HG02970 (cell line): ENCODE data around the gene LCE2B.
"Not testable (repeated sequence)": the region's sequence is repeated elsewhere in the genome, so short reads cannot be mapped to it uniquely, and the experiment has no call there.

Experiments used
- ATAC-seq: cut with Tn5 transposase; IDR thresholded peaks from one replicate; pipeline ENCODE4 v1.9.1; 2021; ENCODE audit warnings: mild to moderate bottlenecking, moderate library complexity, moderate number of reproducible peaks; ENCODE audit not compliant: unreplicated experiment, low FRiP score

The LCE2B gene, protein sequence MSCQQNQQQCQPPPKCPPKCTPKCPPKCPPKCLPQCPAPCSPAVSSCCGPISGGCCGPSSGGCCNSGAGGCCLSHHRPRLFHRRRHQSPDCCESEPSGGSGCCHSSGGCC

GRCh38 chr1:152685823-152686222 is at the start of gene LCE2B:
Gene LCE2B (plus strand): TSS chr1:152686123. CDS start chr1:152686844, 721 bp downstream.
- not testable (repeated sequence) for ATAC-seq

DNA sequence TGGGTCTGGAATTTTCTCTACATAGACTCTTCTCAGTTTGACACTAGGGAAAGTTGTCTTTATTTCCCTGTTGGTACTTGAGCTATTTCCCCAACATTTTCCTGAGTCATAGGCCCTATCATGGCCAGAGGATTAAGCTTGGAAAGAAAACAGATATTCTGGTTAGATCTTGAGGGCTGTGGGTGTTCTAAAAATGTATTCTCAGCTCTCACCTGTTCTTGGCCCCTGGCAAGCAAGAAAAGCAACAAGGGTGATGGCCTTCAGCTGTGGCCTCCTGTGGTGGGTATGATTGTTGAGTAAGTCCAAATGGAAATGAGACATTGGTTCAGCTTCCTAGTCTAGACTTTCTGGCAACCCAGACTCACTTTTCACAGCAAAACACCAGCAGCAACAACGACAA is 45.6 kb upstream of the LCE2B start:
- ATAC-seq = no peak

DNA sequence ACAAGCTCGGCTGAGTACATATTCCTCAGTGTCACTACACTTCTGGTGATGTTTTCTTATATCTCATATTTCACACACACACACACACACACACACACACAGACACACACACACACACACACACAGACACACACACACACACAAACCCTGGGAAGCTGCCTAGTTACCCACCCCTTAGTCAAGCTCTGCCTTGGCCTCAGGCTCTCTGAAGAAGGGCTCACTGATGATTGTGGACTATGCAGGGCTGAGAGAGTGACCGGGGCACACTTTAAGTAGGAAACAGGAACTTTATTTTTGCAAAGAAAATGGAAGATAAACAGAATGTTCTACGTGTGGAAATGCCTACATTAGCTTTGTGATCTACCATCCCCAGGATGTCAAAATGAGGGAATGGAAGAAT is 42.0 kb upstream of the LCE2B start:
- ATAC-seq = no peak

DNA sequence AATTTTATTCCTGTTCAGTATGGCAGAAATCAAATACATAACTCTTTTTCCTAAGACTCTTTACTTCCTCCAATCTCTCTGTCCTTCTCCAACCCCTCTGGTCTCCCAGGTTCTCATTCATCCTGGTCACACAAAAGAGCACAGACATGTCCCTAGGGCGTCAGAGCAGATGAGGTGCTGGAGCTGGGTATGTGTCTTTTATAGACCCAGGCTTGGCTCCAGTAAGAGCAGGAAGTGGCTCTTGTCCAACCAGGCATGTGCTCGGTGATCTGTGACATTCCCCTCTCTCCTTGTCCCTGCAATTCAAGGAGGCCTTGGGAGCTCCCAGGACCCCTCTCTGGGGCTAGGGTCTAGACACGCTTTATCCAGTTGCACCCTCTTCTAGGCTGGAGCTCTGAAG is 40.8 kb upstream of the LCE2B start:
- no peak for ATAC-seq

GRCh38 chr1:152646656-152647055 is 39.3 kb upstream of the LCE2B start:
- no peak for ATAC-seq

GRCh38 chr1:152654110-152654509 is 31.8 kb upstream of the LCE2B start:
- no peak for ATAC-seq

DNA sequence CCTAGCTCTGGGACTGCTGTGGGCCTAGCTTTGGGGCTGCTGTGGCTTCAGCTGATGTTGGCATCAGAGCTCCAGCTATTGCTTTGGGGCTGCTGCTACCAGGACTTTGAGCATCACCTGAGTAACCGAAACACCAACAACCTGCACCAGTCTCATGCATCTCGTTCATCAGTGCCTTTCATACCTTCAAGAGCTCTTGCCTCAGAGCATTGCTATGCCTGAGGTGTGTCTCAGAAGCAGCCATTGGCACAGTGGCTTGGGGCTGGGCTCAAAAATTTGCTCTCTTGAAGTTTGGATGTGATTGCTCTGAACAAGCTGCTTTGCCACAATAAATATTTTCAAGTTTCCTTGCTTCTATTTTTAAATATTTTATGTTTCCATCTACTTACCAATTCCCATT is 29.5 kb upstream of the LCE2B start:
- no peak for ATAC-seq

- ATAC-seq = no peak
Measured at GRCh38 chr1:152657677-152658076, 28.2 kb upstream of the LCE2B start.

DNA sequence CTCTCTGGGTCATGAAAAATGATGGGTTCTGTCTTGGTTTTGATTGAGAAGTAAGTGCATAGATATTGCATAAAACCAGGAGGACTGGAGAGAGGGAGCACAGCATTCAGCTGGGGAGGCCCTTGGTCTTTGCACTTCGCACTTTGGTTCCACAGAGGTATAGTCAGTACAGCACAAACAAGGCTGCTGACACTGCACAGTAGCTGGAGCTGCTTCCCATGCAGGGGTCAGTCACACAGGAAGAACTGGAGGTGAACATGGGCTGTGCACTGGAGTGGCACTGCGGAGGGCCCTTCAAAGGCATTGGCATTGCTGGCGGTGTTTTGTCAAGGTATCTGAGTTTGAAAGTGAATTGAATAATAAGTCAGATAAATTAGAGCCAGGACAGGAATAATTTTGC is 27.3 kb upstream of the LCE2B start:
- ATAC-seq = no peak

DNA sequence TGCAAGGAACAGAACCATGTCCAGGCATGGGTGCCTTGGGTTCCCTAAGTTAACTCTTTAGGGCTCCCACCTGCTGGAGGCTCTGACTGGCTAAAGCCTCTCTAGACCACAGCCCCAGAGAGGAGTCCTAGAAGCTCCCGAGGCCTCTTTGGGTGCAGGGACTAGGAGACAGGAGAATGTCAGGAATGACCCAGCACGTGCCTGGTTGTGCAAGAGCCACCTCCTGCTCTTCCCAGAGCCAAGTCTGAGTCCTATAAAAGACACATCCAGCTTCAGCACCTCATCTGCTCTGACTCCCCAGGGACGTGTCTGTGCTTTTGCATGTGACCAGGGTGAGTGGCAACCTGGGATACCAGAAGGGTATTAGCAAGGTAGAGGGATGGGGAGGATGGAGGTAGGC is 22.8 kb upstream of the LCE2B start, which contains the start of gene LCE2D:
TSS of gene LCE2D (plus strand) at position 283 of the 400 bp plus-strand sequence. CDS start 726 bp downstream, outside the sequence.
- ATAC-seq = no peak

GRCh38 chr1:152666171-152666570 is 19.8 kb upstream of the LCE2B start:
- not testable (repeated sequence) for ATAC-seq

DNA sequence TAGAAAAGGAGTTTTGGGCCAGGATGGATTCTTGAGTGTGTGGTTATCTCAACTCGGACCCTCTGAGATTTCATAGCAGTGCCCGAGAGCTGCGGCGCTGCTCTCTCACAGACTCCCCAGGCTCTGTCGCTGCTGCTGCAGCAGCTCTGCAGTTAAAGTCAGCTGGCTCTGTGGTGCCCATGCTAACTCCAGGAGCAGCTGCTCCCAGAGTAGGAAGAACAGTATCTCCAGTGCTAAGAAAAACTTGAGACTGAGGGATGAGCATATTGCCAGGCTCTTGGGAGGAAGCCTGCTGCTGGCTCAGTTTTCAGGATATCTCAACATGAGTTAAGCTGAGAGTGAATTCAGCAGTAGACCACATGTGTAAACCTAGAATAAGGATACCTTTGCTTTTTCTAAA is 18.3 kb upstream of the LCE2B start:
- no peak for ATAC-seq

GRCh38 chr1:152673016-152673415 is 12.9 kb upstream of the LCE2B start:
- ATAC-seq = no peak

- not testable (repeated sequence) for ATAC-seq
Measured at GRCh38 chr1:152674983-152675382, 10.9 kb upstream of the LCE2B start, which contains the start of gene LCE2C. Gene LCE2C (plus strand): TSS chr1:152675279. CDS start chr1:152676016, 737 bp downstream.

DNA sequence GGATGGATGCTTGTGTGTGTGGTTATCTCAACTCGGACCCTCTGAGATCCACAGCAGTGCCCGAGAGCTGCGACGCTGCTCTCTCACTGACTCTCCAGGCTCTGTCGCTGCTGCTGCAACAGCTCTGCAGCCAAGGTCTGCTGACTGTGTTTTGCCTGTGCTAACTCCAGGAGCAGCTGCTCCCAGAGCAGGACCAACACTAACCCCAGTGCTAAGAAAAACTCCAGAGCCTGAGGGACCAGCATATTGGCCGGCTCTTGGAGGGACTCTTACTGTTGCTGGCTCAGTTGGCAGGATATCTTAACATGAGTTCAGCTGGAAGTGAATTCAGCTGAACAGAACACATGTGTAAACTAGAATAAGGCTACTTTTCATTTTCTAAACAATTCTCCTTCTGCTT is 6.5 kb upstream of the LCE2B start:
- no peak for ATAC-seq

- no peak for ATAC-seq
Measured at GRCh38 chr1:152681616-152682015, 4.3 kb upstream of the LCE2B start.

DNA sequence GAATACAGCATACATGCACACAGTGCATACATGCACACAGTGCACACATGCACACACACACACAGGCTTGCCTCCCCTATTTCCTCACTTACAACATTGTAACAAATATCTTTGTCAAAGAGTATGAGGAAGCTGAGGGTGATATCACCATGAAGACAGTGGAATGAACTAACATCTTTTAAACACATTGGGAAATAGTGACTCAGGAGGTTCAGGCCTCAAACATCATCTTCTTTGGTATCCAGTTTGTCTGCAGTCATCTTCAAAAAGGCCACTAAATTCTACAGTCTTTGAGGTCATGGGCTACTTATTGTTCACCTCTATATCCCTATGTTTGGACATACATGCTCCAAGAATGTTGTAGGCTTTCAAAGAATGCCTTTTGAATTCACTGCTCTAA is 2.1 kb upstream of the LCE2B start:
- no peak for ATAC-seq

DNA sequence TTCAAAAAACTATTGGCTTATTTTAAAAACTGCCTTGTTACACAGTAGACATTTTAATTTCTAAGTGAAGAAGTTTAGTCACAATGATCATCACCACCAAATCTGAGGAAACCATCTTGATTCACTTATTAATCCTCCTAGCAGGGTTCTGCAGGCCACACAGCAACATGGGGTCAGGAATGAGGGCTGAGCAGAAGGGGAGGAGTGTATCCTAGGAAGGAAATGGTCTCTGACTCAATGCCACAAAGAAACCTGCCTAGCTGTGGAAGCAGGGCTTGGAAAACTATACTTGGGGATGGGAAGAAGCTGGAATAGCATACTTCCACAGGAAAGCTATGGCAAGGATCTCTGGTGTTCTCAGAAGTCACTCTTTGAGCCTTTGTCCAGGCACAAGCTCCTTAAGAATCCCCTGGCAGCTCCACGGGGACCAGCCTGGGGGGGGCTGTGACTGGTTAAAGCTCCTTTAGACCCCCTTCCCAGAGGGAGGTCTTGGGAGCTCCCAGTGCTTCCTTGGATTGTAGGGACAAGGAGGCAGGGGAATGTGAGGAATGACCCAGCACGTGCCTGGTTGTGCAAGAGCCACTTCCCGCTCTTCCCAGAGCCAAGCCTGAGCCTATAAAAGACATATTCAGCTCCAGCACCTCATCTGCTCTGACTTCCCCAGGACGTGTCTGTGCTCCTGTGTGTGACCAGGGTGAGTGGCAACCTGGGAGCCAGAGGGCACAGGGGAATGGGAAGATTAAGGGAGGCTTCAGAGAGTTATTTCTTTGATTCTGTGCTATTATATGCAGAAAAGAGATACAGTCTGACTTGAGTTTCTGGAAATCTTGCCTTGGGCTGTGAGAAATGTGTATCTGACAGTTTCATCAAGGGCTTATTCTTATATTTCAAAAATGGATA is 12.0 kb downstream of the LCE2B start, which contains the start of gene LCE2A:
TSS of gene LCE2A (plus strand) at position 645 of the 900 bp plus-strand sequence. CDS start 557 bp downstream, outside the sequence.
- no peak for ATAC-seq

DNA sequence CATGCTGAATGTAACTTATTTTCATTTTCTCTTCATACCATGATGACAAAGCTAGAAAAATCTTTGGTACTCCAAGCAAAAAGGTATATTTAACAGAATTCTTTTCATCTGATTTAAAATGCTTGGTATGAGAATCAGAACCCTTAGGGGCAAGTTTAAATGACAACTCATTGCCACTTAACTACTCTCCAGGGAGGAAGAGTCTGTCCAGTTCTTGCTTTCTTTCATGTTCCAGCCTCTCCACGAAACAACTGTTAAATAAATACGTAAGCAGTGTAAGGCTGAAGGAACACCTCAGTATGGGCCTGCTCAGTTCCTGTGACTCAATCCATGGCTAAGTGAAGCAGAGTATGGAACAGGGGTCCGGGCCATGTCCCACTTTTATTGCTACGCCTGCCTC is 13.8 kb downstream of the LCE2B start:
- ATAC-seq = no peak

DNA sequence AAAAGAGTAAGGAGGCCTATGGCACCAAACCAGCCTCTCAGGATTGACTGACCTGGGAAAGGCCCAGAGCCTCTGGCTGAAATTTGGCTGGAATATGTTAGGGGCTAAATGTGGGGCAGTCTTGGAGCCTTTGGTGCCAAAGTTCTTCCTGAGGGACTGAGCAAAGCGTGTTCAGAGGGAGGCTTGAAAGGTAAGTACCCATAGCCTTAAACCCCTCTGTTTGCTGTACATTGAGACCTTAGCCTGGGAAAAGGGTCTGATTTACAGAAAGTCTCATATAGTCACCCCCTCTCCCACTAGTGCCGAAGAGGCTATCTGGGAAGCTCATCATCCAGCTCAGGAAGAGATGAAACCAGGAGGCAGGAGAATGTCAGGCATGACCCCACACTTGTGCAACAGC is 21.9 kb downstream of the LCE2B start, which contains the start of gene LCE4A:
TSS of gene LCE4A (plus strand) at position 301 of the 400 bp plus-strand sequence. CDS start 916 bp downstream, outside the sequence.
- no peak for ATAC-seq

DNA sequence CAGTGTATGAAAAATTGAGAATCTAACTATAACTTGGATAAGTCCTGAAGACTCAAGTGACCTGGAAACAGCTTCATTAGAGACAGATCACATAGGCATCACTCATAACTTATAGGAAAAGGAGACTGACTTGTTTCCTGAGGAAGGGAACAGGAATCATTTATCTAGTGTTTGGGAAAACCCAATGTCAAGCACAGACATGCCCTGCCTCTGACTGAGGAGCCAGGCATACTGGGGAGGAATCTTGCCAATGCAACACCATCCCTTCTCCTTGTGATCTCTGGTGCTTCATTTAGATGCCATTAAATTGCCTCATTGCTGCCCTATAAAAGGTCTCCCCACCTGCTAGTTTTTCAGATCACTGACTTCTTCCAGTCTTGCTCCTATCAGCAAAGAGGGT is 32.3 kb downstream of the LCE2B start:
- no peak for ATAC-seq
